ENCODE data around the gene FSTL4. TPM values are rescaled to one million over a fixed set of nuclear protein-coding genes. Genes with fewer than 3 reads are reported as not detected.

The FSTL4 gene
- total and polyA plus RNA-seq, 2 of the 4 experiments (the other 2 are of a cell fraction) = 0.18 TPM; not detected in 1

DNA sequence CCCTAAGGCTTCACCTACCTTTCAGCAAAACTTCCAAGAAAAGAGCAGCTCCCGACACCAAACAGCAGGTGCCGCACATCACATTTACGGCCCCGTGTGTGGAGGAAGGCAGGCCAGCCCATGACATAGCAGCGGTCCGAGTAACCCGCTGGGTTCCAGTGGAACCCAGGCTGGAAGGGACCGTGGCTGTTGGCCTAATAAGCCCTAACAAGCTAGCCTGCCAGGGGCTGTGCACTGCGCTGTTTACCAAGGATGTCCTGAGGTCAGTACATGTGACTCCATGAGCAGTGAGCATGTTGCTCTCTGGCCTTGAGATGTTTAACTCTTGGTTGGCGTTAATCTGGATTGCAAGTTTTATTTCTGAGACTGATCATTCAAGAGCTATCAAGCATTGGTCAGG lies 131.5 kb downstream of the FSTL4 start:
- no peak overlapping the region for H3K9ac ChIP-seq (ENCODE audit: low read depth, low read length)
- ChIA-PET POLR2A (ENCODE audit: unreplicated experiment) (no interaction called here), CTCF (no interaction called here)
- DNase-seq (no peak), ATAC-seq (ENCODE audit: low read depth) (no peak)
- H3K4me3 ChIP-seq (ENCODE audit: insufficient read depth, low read depth, low read length) = no peak overlapping the region
- no peak overlapping the region for H2AFZ ChIP-seq (replicated peaks; ENCODE audit: low read length, poor library complexity)
- in situ Hi-C loops (cut with MboI; ENCODE audit: low sequenced_read_pairs) (no loop called here), dilution Hi-C loops (cut with HindIII; ENCODE audit: low sequenced_read_pairs, unreplicated experiment) (no loop called here), intact Hi-C loops (cut with micrococcal nuclease) (no loop called here)
- no peaks in the 10 kb centered on the region for H3K4me1 ChIP-seq (ENCODE audit: control insufficient read depth, insufficient read depth, low read length)
- H3K27ac ChIP-seq (ENCODE audit: insufficient read depth, low read length) = no peak overlapping the region
- no peak overlapping the region for H4K91ac ChIP-seq (ENCODE audit: insufficient read depth, low read depth, low read length)
- no peaks in the 10 kb centered on the region for H4K20me1 ChIP-seq (ENCODE audit: insufficient read depth, low read length)
- no peak for TF ChIP-seq MAFK (IDR thresholded peaks at IDR 0.05; ENCODE audit: low read depth, low read length)
- no peak for TF ChIP-seq MAZ (IDR thresholded peaks at IDR 0.05; ENCODE audit: borderline replicate concordance, low read depth, low read length)
- TF ChIP-seq RAD21 (IDR thresholded peaks at IDR 0.05; ENCODE audit: low read length) = no peak
- no peak for TF ChIP-seq FOS (IDR thresholded peaks at IDR 0.05; ENCODE audit: low read depth, low read length)
- TF ChIP-seq, protein P1, sequence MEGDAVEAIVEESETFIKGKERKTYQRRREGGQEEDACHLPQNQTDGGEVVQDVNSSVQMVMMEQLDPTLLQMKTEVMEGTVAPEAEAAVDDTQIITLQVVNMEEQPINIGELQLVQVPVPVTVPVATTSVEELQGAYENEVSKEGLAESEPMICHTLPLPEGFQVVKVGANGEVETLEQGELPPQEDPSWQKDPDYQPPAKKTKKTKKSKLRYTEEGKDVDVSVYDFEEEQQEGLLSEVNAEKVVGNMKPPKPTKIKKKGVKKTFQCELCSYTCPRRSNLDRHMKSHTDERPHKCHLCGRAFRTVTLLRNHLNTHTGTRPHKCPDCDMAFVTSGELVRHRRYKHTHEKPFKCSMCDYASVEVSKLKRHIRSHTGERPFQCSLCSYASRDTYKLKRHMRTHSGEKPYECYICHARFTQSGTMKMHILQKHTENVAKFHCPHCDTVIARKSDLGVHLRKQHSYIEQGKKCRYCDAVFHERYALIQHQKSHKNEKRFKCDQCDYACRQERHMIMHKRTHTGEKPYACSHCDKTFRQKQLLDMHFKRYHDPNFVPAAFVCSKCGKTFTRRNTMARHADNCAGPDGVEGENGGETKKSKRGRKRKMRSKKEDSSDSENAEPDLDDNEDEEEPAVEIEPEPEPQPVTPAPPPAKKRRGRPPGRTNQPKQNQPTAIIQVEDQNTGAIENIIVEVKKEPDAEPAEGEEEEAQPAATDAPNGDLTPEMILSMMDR (conservative IDR thresholded peaks at IDR 0.05; ENCODE audit: low read depth, low read length) = no peak
- TF ChIP-seq CEBPB (IDR thresholded peaks at IDR 0.05; ENCODE audit: low read depth, low read length) = no peak
- TF ChIP-seq RFX5 (IDR thresholded peaks at IDR 0.05; ENCODE audit: low read depth, low read length) = no peak
- TF ChIP-seq, protein P2, sequence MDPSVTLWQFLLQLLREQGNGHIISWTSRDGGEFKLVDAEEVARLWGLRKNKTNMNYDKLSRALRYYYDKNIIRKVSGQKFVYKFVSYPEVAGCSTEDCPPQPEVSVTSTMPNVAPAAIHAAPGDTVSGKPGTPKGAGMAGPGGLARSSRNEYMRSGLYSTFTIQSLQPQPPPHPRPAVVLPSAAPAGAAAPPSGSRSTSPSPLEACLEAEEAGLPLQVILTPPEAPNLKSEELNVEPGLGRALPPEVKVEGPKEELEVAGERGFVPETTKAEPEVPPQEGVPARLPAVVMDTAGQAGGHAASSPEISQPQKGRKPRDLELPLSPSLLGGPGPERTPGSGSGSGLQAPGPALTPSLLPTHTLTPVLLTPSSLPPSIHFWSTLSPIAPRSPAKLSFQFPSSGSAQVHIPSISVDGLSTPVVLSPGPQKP (IDR thresholded peaks at IDR 0.05; ENCODE audit: borderline replicate concordance, low read depth, low read length) = no peak
- TF ChIP-seq SMC3 (IDR thresholded peaks at IDR 0.05; ENCODE audit: low read depth, low read length) = no peak
- WGBS, 2 experiments (ENCODE audit: extremely low coverage in 2 of 2, insufficient read length in 1 of 2) = 53% methylated on average over 8 of the region's 10 CpGs; no CpG with 5 or more reads in 1 of the 2 experiments
- no peak overlapping the region for H4K8ac ChIP-seq (ENCODE audit: low read depth in 2 of 2, low read length in 2 of 2)
- no peaks in the 10 kb centered on the region for H3K9me1 ChIP-seq (ENCODE audit: insufficient read depth, low read length)
- H4K5ac ChIP-seq (ENCODE audit: low read depth, low read length) = no peak overlapping the region
- H3K18ac ChIP-seq (ENCODE audit: low read depth, low read length) = no peak overlapping the region
- H3K56ac ChIP-seq (ENCODE audit: extremely low read depth, insufficient read depth, low read length) = no peak overlapping the region
- no TSS peak for BruUV-seq (replicated peaks)
- no peaks in the 10 kb centered on the region for H3K36me3 ChIP-seq (ENCODE audit: control insufficient read depth, insufficient read depth, low read length)
- H2BK15ac ChIP-seq (ENCODE audit: low read depth, low read length) = no peak overlapping the region
- H3K4me2 ChIP-seq (ENCODE audit: low read depth, low read length) = no peak overlapping the region
- H2BK5ac ChIP-seq (ENCODE audit: low read depth, low read length, poor library complexity, severe bottlenecking) = no peak overlapping the region
- no peak overlapping the region for H3K4ac ChIP-seq (ENCODE audit: low read depth, low read length)
- H3K27me3 ChIP-seq (ENCODE audit: control insufficient read depth, insufficient read depth, low read length) = peaks cover 11% of the 10 kb centered on the region
- H3K23ac ChIP-seq (ENCODE audit: low read depth, low read length) = no peak overlapping the region
- no peak overlapping the region for H2AK9ac ChIP-seq (replicated peaks; ENCODE audit: low read depth, low read length, poor library complexity)
- no peaks in the 10 kb centered on the region for H3K79me1 ChIP-seq (ENCODE audit: low read depth in 1 of 2, low read length in 2 of 2)
- no peak overlapping the region for H2BK120ac ChIP-seq (ENCODE audit: low read depth, low read length)
- no peak overlapping the region for H3K14ac ChIP-seq (replicated peaks; ENCODE audit: low read depth, low read length)
- no peaks in the 10 kb centered on the region for H3K9me3 ChIP-seq (ENCODE audit: control insufficient read depth, insufficient read depth, low read length)
- no peak overlapping the region for H2AK5ac ChIP-seq (ENCODE audit: low read depth, low read length)
- H2BK20ac ChIP-seq (ENCODE audit: low read depth, low read length) = no peak overlapping the region

Measured in IMR-90 (cell line).